SK-N-SH (cell line): ENCODE results near the gene FOSB. TPM values are rescaled to one million over a fixed set of nuclear protein-coding genes. Genes with fewer than 3 reads are reported as not detected.

Source experiments
- CTCF ChIA-PET: fragments of 300-600, 350-600 bp; formaldehyde crosslinking; extraction: SDS; loops from one replicate; lab custom pipeline; 2021; lab: Yijun Ruan, JAX
- POLR2A ChIA-PET: fragments of 350-600 bp; sonication (Branson Sonifier 250); formaldehyde crosslinking; extraction: SDS; loops from one replicate; lab custom pipeline; 2020; ENCODE audit warnings: antibody characterized with exemption, inconsistent platforms; lab: Yijun Ruan, JAX
- DNase-seq: peaks from one replicate; pipeline ENCODE4 v3.0.0; 2012
- H2AFZ ChIP-seq: fragments of 200-600 bp; sonication (generic); 2 replicates; pipeline ENCODE4 v1.8.1; 2016; ENCODE audit warnings: antibody characterized with exemption, mild to moderate bottlenecking, low read depth
- H3F3A ChIP-seq: fragments of 200-600 bp; sonication (generic); replicated peaks from 2 replicates; pipeline ENCODE3; 2016; ENCODE audit warnings: antibody characterized with exemption, mild to moderate bottlenecking; ENCODE audit not compliant: insufficient read depth
- H3K27ac ChIP-seq, 2 experiments: fragments of 200-500 bp in 1 of 2; fragments of 200-600 bp in 1 of 2; sonication (Bioruptor generic) in 1 of 2; sonication (generic), shearing (Covaris generic) in 1 of 2; 2 replicates each; pipeline versions ENCODE4 v1.5.1 to v1.6.1; 2014 to 2016; ENCODE audit warnings: low read depth in 2 of 2, inconsistent platforms in 1 of 2, low read length in 1 of 2, mild to moderate bottlenecking in 1 of 2, mixed read lengths in 1 of 2
- H3K27me3 ChIP-seq: fragments of 200-600 bp; sonication (generic), shearing (Covaris generic); 2 replicates; pipeline ENCODE4 v1.6.1; 2016; ENCODE audit warnings: mixed run types; ENCODE audit not compliant: insufficient read depth
- H3K36me3 ChIP-seq, 2 experiments: fragments of 200-500 bp in 1 of 2; fragments of 200-600 bp in 1 of 2; sonication (Bioruptor generic) in 1 of 2; sonication (generic) in 1 of 2; replicated peaks in 1 of 2; 2 replicates each; pipeline versions ENCODE3 to v1.5.1; 2014 to 2016; ENCODE audit warnings: low read length in 1 of 2, mild to moderate bottlenecking in 1 of 2; ENCODE audit not compliant: insufficient read depth in 2 of 2, control insufficient read depth in 1 of 2
- H3K4me1 ChIP-seq, 2 experiments: fragments of 200-500 bp in 1 of 2; fragments of 200-600 bp in 1 of 2; sonication (Bioruptor generic) in 1 of 2; sonication (generic), shearing (Covaris generic) in 1 of 2; 2 replicates each; pipeline versions ENCODE4 v1.5.1 to v1.6.1; 2014 to 2016; ENCODE audit warnings: low read depth in 1 of 2, low read length in 1 of 2, mixed run types in 1 of 2; ENCODE audit not compliant: insufficient read depth in 2 of 2, control insufficient read depth in 1 of 2
- H3K4me2 ChIP-seq: fragments of 200-600 bp; sonication (generic), shearing (Covaris generic); 2 replicates; pipeline ENCODE4 v1.6.1; 2017; ENCODE audit warnings: mixed run types
- H3K4me3 ChIP-seq, 2 experiments: fragments of 200-500 bp in 1 of 2; fragments of 200-600 bp in 1 of 2; sonication (Bioruptor generic) in 1 of 2; sonication (generic), shearing (Covaris generic) in 1 of 2; 2 replicates each; pipeline versions ENCODE4 v1.5.1 to v1.8.1; 2014 to 2016; ENCODE audit warnings: low read depth in 2 of 2, inconsistent platforms in 1 of 2, low read length in 1 of 2, mild to moderate bottlenecking in 1 of 2, mixed read lengths in 1 of 2, moderate library complexity in 1 of 2
- H3K79me2 ChIP-seq: fragments of 200-600 bp; sonication (generic); 2 replicates; pipeline ENCODE4 v1.8.1; 2017; ENCODE audit warnings: mild to moderate bottlenecking; ENCODE audit not compliant: insufficient read depth
- H3K9ac ChIP-seq: fragments of 200-600 bp; sonication (generic); 2 replicates; pipeline ENCODE4 v1.6.1; 2017; ENCODE audit warnings: mixed run types
- H3K9me2 ChIP-seq: fragments of 200-600 bp; sonication (generic); 2 replicates; pipeline ENCODE4 v1.6.1; 2017; ENCODE audit warnings: mixed run types
- H3K9me3 ChIP-seq: fragments of 200-600 bp; sonication (generic); 2 replicates; pipeline ENCODE4 v1.6.1; 2017; ENCODE audit warnings: mixed run types, mild to moderate bottlenecking, moderate library complexity
- H4K20me1 ChIP-seq: fragments of 200-600 bp; sonication (generic); 2 replicates; pipeline ENCODE4 v1.6.1; 2017; ENCODE audit warnings: mild to moderate bottlenecking, mixed run types; ENCODE audit not compliant: insufficient read depth
- CHD2 ChIP-seq: fragments of 150-350 bp; IDR thresholded peaks from 2 replicates; pipeline ENCODE4 v1.6.1; 2018; ENCODE audit warnings: low read length; ENCODE audit not compliant: partially characterized antibody
- FOSL2 ChIP-seq: IDR thresholded peaks from 2 replicates; pipeline ENCODE4 v1.4.0; 2012; ENCODE audit warnings: low read depth, mild to moderate bottlenecking, moderate library complexity, borderline replicate concordance
- GABPA ChIP-seq: IDR thresholded peaks from 2 replicates; pipeline ENCODE4 v1.4.0; 2012; ENCODE audit warnings: low read depth, mild to moderate bottlenecking
- GATA2 ChIP-seq: sonication (generic); formaldehyde crosslinking; IDR thresholded peaks from 2 replicates; pipeline ENCODE4 v1.5.0; 2020; ENCODE audit warnings: mild to moderate bottlenecking, missing genetic modification reagents
- JUND ChIP-seq: IDR thresholded peaks from 2 replicates; pipeline ENCODE4 v1.4.0; 2012
- MAX ChIP-seq: IDR thresholded peaks from 2 replicates; pipeline ENCODE4 v1.4.0; 2012; ENCODE audit warnings: low read depth
- MEF2A ChIP-seq: IDR thresholded peaks from 2 replicates; pipeline ENCODE4 v1.4.0; 2012; ENCODE audit warnings: low read depth, borderline replicate concordance
- NRF1 ChIP-seq: IDR thresholded peaks from 2 replicates; pipeline ENCODE4 v1.6.1; 2012; ENCODE audit warnings: low read depth, mild to moderate bottlenecking, low read length
- POLR2AphosphoS5 ChIP-seq: IDR thresholded peaks from 2 replicates; pipeline ENCODE4 v1.6.1; 2012; ENCODE audit warnings: low read depth, low read length
- RFX5 ChIP-seq: IDR thresholded peaks from 2 replicates; pipeline ENCODE4 v1.6.1; 2012; ENCODE audit warnings: mild to moderate bottlenecking, improper control_type of control experiment, low read length
- SMC3 ChIP-seq: IDR thresholded peaks from 2 replicates; pipeline ENCODE4 v1.6.1; 2012; ENCODE audit warnings: low read depth, low read length, improper control_type of control experiment
- TEAD4 ChIP-seq: IDR thresholded peaks from 2 replicates; pipeline ENCODE4 v1.4.0; 2012; ENCODE audit warnings: mild to moderate bottlenecking, borderline replicate concordance; ENCODE audit not compliant: insufficient read depth
- WGBS: methylation state at CpG from one replicate; pipeline ENCODE4 v1.1.6; 2017; ENCODE audit warnings: low lambda C conversion rate; 5-methylcytosine and 5-hydroxymethylcytosine counted together
- polyA plus RNA-seq, 3 experiments: library from polyadenylated mRNA; depleted of rRNA; stranded (reverse); fragments of >200 nt; gene quantifications; 2 replicates each; pipeline ENCODE4 v1.2.3, GENCODE V29; 2012

Gene FOSB
- polyA plus RNA-seq, 1 of the 3 experiments (the other 2 are of a cell fraction) = 78.2 TPM

- Histone ChIP-seq H3K4me1 (peaks cover 0 to 13% of the 10 kb centered on the region in 2 experiments; a peak in 1 of 4 replicates), H3K9me2 (no peaks in the 10 kb centered on the region), H4K20me1 (no peaks in the 10 kb centered on the region), H3K4me2 (no peak overlapping the region), H2AFZ (no peak overlapping the region), H3K9me3 (no peaks in the 10 kb centered on the region), H3K36me3 (no peaks in the 10 kb centered on the region), H3K79me2 (no peaks in the 10 kb centered on the region), H3K9ac (no peak overlapping the region), H3K4me3 (no peak overlapping the region), H3F3A (peaks cover 23% of the 10 kb centered on the region), H3K27me3 (no peaks in the 10 kb centered on the region), H3K27ac (no peak overlapping the region; a peak in 1 of 4 replicates)
- DNase-seq = no peak
- ChIA-PET CTCF (interaction anchor here (3.0 to 15.0 kb wide), 2 partner anchors 9 to 24 kb away, joined by 38 to 870 read pairs; partner anchors contain the start of gene FOSB), POLR2A (no interaction called here)
- WGBS = 70% methylated on average over 7 of the region's 7 CpGs
- TF ChIP-seq JUND (no peak), SMC3 (no peak), MEF2A (no peak), POLR2AphosphoS5 (no peak), CHD2 (no peak), NRF1 (no peak), TEAD4 (no peak), MAX (no peak), RFX5 (no peak), GABPA (no peak)
These were observed 18.9 kb upstream of the FOSB start for GRCh38 chr19:45448887-45449299.

- DNase-seq = no peak
- peak overlapping the region; percentile 96 for H3K9ac ChIP-seq
- peak overlapping the region in 1 of 2 experiments; percentile 92; a peak in 3 of 4 replicates for H3K27ac ChIP-seq
- no peaks in the 10 kb centered on the region for H4K20me1 ChIP-seq
- no peaks in the 10 kb centered on the region for H3K36me3 ChIP-seq
- 77% methylated on average over 5 of the region's 5 CpGs for WGBS
- H3K4me1 ChIP-seq = peaks cover under 1 to 8% of the 10 kb centered on the region in 2 experiments; a peak in 2 of 4 replicates
- ChIA-PET CTCF (interaction anchor here (3.0 to 15.0 kb wide), 2 partner anchors 10 to 23 kb away, joined by 38 to 870 read pairs; partner anchors contain the start of gene FOSB), POLR2A (no interaction called here)
- H3K4me2 ChIP-seq = peak overlapping the region; percentile 87
- peak overlapping the region; percentile 74; the same call in 1 of the 2 replicates for H2AFZ ChIP-seq
- no peaks in the 10 kb centered on the region for H3K9me2 ChIP-seq
- H3K4me3 ChIP-seq = peak overlapping the region; percentile 55 to 69
- no peaks in the 10 kb centered on the region for H3K79me2 ChIP-seq
- peaks cover 16% of the 10 kb centered on the region for H3F3A ChIP-seq
- TF ChIP-seq FOSL2 (no peak), GATA2 (CRISPR knock-in tag) (no peak), CHD2 (no peak)
- TF ChIP-seq, all 33 proteins: peak for 0
- H3K9me3 ChIP-seq = no peaks in the 10 kb centered on the region
- no peaks in the 10 kb centered on the region for H3K27me3 ChIP-seq
These were observed 17.8 kb upstream of the FOSB start for GRCh38 chr19:45450012-45450333.
